Measurements from ENCODE around the gene KIF13A.
"Not testable (repeated sequence)": the region's sequence is repeated elsewhere in the genome, so short reads cannot be mapped to it uniquely, and the experiment has no call there.

The KIF13A gene

DNA sequence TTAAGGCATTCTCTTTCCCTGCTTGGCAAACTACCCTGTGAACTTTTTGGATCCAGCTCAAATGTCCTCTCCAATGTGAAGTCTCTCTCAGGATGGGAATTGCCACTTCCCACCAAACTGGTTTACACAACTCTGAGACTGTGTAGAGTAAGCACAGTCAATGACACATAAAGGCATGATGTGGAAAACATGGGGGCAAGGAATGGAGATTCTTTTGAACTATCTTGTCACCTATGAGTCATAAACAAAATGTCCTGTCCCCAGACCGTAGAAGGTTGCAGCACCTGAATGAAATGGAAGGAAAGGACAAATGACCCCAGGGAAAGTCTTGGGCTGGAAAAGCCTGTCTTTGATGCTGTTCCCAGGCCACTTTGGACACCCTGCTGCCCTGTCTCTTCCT is 11.0 kb upstream of the KIF13A start:
- DNase-seq (ENCODE audit: low spot score), result no peak

DNA sequence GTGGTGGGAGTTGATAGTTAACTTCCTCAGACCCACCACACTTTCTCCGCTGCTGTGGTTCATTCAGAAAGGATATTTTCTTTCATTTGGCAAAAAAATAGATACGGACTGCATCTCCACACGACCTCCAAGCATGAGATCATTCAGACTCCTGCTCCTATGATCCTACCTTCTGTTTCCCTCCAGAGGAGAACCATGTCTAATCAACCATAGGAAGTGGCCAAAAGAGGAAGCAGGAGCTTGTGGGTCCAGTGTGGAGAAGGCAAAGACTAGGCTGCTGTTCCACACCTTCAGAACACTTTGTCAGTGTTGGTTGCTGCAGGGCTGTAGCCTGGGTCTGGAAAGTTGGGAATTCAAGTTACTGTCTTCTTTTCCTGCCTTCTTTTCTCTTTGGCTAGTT is 10.6 kb upstream of the KIF13A start:
- no peak for DNase-seq (ENCODE audit: low spot score)

GRCh38 chr6:17995414-17995813 is 8.0 kb upstream of the KIF13A start:
- no peak for DNase-seq (ENCODE audit: low spot score)

DNA sequence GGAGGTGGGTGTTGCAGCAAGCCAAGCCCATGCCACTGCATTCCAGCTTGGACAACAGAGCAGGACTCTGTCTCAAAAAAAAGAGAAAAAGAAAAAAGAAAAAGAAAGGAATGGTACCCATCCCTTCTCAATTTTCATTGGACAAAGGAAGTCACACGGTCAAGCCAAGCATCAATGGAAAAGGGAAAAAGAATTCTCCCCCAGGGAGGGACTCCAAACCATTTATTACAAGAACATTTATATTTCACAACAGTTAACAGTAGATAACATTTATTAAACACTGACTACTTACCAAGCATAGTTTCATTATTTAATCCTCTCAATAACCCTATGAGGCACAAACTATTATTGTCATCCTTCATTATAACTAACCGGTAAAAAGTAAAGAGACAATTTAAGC is 6.6 kb upstream of the KIF13A start:
- no peak for DNase-seq (ENCODE audit: low spot score)

DNA sequence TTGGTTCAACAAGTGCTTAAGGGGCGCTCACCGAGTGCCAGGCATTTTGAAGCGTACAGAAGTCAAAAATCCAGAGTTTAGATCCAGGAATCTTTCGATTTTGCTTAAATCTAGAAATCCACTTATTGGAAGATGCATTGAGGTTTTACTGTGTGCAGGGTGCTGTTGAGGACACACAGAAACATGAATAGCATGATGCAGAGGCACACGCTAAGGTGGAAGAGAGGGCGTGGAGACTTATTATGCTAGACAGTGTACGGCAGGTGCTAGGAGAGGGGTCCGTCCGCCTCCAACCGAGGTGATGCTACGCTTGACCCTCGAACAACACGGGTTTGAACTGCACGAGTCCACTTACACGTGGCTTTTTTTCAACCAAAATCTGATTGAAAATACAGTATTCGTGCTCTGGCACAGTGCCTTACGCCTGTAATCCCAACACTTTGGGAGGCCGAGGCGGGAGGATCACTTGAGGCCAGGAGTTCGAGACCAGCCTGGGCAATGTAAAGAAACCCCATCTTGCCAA is 1.0 kb upstream of the KIF13A start:
- DNase-seq (ENCODE audit: low spot score), result no peak

DNA sequence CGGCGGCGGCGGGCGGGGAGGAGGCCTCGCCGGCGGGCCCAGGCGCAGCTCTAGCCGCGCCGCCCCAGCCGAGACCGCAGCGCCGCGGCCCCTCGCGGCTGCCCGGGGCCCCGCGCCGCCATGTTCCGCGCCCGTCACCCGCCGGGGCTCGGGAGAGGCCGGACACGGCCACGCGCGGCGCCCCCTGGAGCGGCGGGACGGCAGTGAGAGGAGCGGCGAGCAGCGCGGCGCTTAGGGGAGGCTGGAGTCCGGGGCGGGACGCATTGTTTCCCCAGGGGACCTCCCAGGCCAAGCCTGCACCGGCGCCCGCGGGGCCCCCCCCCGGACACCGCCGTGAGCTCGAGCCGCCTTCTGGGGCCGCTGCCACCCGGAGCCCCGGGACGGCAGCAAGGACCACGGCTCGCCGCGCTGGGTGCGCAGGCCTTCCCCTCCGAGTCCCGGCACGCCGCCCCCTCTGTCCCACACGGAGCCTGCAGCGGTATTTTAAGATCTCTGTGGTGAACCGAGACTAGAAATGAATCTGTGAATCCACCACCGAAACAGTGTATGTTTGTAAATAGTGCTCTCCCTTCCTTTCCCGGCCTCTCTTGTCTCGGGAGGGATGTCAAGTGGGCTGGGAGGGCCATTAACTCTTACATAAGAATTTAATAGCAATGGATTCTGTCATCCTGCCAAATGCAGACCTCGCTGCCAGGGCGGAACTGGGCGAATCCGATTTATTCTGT is 424 bp upstream of the KIF13A start:
- DNase-seq (ENCODE audit: low spot score), result peak; percentile 6

DNA sequence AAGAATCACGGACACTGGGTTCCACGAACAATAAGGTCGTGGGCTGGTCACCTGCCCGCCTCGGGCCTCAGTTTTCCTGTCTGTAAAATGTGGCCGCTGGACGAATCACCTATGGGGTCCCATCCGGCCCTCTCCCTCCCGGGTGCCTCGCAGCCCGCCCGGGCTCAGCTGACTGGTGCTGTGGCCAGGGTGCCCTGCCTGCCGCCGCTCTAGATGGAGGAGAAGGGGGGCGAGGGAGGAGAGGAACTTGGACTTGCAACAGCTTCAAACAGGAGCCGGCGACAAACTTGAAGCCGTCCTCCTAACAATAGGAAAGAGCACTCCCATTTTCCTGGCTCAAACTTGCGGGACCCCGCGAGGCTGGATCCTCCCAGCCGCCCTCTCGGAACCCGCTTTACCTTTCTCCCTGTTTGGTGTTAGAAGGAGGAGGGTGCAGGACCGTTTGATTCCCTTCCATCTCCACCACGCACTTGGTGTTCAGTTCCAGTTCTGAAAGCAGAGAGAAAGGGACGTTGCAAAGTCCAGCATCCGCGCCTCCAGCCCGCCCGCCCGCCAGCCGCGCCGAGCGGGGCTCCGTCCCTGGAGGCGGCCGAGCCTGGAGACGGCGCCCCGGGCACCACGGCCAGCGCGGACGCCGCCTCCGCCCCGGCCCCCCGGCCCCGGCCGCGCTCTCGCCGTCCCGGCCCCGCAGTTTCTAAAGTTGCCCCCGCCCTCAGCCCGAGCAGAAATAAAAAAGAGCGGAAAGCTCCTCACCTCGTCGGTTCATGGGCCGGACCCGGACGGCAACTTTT is 584 bp downstream of the KIF13A start:
- DNase-seq (ENCODE audit: low spot score), result no peak

DNA sequence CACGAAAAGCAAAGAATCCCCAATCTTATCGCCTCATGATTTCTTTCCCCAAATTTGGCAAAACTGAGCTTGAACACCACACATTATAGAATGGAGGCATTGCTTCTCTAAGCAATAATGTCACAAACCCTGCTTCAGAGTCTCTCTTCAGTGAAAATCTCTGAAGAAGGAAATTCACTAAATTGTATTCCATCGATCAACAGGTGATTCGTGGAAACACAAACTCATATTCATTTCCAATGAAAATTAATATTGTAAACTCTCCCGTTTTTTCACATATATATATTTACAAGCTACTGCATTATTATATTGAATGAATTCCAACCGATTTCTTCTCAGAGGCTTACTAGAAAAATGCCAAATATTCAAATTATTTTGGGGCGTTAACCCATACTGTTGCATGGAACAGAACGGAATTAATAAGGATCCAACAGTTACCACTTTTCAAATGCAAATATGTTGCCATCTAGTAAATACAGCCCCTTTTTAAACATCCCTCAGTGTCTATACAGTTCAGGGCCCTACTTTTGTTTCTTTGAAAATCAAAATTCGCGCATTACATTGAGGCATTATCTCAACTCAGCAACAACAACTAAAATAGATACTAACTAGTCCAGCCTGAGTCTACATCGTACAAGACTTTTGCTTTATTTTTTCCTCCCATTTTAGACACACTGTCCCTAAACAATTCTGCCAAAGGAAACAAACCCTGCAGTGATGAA is 1.3 kb downstream of the KIF13A start:
- DNase-seq (ENCODE audit: low spot score), result no peak

- DNase-seq (ENCODE audit: low spot score), result no peak
Observed at GRCh38 chr6:17984812-17985670, 2.4 kb downstream of the KIF13A start.

DNA sequence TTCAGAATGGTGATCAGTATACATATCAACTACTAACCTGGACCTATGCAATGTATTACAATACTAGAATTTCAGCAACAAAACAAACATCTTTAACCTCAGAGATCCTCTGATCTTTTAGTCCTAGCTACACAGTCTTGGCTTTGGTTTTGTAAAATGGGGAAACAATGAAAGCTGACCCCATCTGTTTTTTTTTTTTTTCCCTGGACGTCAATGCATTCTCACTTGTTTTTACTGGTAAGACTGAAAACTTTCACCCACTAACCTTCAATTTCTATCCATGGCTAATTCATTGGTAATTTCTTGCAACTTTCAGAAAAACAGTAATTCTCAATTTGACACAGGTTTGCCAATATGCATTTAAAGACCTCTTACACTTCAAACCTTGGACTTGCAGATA is 3.0 kb downstream of the KIF13A start:
- DNase-seq (ENCODE audit: low spot score), result no peak

- DNase-seq (ENCODE audit: low spot score), result no peak
Observed at GRCh38 chr6:17983730-17984129, 3.7 kb downstream of the KIF13A start.

DNA sequence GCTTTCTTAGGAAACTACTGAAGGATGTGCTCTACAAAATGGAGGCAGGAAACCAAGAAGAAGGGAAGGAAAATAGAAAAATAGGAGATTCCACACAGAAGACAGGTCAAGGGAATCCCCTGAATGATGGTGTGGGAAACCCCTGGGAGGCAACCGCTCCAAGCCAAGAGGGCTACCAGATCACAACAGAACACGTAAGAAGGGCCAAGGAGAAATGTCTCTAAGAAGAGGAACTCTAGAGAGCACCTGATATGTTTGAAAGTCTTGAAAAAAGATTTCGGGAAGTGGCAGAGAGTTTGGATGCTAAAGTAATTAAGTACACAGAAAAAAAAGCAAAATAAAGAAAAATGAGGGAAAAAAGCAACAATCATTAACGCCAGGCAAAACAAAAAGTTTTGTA is 7.1 kb downstream of the KIF13A start:
- DNase-seq (ENCODE audit: low spot score), result no peak

DNA sequence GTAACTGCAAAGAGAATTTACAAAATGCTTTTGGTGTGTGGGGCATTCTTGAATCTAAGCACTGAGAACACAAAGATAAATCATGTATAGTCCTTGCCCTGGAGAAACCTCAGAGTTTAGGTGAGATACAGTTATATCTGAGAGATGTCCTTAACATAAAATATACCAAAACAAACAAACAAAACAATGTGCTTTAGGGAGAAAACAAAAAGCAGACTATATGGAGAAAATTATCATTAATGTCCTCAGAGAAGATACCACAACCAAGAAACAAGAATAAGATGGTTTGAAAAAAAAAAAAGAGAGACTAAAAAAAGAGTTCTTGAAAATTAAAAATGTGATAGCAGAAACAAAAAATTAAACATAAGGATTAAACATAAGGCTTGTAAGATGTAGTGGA is 8.0 kb downstream of the KIF13A start:
- DNase-seq (ENCODE audit: low spot score), result no peak

GRCh38 chr6:17976258-17976657 is 11.2 kb downstream of the KIF13A start:
- not testable (repeated sequence) for DNase-seq (ENCODE audit: low spot score)

- no peak for DNase-seq (ENCODE audit: low spot score)
Observed at GRCh38 chr6:17974570-17975368, 12.7 kb downstream of the KIF13A start.

DNA sequence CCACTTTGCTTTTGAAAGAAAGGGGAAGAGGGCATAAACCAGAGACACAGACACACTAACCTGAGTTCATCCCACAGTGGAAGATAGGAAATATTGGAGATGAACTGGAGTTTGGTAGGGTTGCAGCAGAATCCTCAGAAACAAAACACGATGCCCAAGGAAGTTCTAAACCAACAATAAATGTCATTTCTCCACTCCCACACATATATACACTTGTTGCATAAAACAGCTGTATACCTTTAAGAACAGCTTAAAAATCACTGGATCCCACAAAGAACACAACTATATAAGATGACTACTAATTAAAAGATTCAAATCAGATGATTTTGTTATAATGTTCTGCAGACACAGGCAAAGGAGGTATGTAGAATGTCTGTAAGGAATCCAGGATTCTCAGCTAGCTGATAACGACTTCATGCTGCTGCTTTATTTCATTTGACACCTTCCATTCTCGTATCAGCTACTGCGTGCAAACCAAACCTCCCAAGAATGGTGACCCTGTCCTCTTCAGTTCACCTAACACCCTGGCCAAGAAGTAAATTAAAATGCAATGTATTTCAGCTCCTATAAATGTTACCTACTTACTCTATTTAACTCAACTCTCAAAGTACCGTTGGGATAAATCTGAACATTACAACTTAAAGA is 14.3 kb downstream of the KIF13A start:
- DNase-seq (ENCODE audit: low spot score), result no peak

DNA sequence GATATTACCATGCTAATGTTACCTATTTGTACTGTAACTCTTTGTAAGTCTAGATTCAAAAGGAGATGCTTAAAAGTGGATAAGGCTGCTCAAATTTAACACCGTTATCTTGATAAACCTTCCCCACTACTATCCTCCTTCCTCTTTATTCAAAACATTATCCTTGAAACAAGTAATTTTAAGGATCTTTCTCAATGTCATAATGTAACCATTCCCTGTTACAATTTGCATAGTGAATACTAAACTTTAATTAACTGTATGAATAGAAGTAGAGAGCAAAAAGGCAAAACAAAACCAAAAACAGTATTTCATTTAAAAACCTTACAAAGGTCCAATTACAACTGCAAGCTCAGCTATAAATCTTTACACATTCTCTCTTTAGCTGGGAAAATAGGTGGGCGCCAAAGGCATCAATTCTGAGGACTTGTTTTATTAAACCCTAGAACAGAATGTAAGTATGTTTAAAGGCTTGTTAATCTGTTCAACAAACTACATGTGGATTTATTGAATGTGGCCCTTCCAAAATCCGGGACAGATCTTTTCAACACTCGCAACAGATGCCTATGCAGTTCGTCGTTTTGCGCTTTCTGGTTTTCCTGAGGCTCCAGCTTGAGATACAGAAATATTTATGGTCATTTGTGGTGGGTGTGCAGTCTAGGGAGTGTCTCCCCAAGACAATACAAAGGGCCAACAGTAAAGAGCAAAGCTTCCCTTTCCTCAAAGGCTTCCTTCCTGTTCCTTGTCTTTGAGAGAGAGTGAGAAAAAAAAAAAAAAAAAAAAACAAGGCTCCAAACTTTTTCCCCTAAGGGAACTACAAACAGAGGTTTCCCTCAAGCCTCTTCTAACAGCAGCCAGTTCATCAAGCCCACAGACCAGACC is 15.1 kb downstream of the KIF13A start:
- DNase-seq (ENCODE audit: low spot score), result no peak

DNA sequence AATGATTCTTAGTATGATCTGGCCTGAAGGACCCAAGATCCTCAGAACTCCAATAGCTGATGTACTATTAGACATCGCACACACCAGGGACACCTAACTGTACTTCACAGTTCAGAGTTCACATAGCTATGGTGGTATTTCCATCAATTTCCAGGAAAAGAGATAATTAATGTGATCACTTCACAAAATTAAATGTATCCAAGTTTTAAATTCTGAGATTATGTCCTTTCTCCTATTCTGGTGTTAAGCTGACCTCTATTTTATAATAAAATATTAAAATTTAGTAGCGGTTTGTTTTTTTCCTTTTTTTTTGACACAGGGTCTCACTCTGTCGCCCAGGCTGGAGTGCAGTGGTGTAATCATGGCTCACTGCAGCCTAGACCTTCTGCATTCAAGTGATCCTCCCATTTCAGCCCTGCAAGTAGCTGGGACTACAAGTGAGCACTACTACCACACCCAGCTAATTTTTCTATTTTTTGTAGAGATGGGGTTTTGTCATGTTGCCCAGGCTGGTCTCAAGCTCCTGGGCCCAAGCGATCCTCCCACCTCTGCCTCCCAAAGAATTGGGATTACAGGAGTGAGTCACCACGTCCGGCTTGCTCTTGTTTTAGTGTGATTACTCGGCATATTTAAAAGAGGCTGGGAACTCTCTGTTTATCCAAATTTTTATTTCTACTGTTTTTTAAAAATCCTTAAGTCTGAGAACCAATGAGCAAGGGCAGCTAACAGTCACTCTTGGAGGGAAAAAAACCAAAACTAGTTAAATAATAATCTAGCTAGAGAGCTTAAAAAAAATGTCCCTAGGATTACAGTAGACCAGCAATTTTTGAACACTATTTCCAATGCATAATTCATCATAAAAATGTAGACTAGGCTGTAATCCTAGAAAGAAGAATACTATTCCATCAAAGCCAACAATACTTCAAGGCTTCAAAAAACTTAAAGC is 16.0 kb downstream of the KIF13A start:
- DNase-seq (ENCODE audit: low spot score), result no peak
